Astrocyte (in vitro differentiated cells and primary cell): Measurements from ENCODE around the gene ARV1.

Experiments used
- CTCF ChIP-seq: IDR thresholded peaks from 2 replicates; pipeline ENCODE4 v1.5.1; 2011; ENCODE audit warnings: low read depth, mild to moderate bottlenecking, inconsistent platforms, low read length, moderate library complexity; ENCODE audit not compliant: insufficient read depth
- EZH2 ChIP-seq: IDR thresholded peaks from 2 replicates; pipeline ENCODE4 v1.6.1; 2012; ENCODE audit warnings: mild to moderate bottlenecking, low read length, inconsistent platforms; ENCODE audit not compliant: insufficient read depth

GRCh38 chr1:231027971-231028370 is 49.1 kb downstream of the ARV1 start:
- TF ChIP-seq CTCF (no peak), EZH2 (no peak)
